Vagina (tissue), 2 donors: ENCODE data around the gene PCSK1N.

ENCODE experiments used
- CTCF ChIP-seq, 3 experiments: fragments of 450-650 bp in 2 of 3; fragments of 200-600 bp in 1 of 3; sonication (generic) in 1 of 3; IDR thresholded peaks; one replicate each; pipeline ENCODE4 v1.5.1; 2017 to 2019; ENCODE audit warnings: antibody characterized with exemption in 3 of 3, mild to moderate bottlenecking in 2 of 3, moderate library complexity in 2 of 3
- POLR2A ChIP-seq, 2 donors: fragments of 450-650 bp; IDR thresholded peaks; one replicate each; pipeline ENCODE4 v1.6.1; 2017; ENCODE audit warnings: antibody characterized with exemption in 2 of 2, mild to moderate bottlenecking in 2 of 2, moderate library complexity in 2 of 2
- POLR2AphosphoS5 ChIP-seq, 2 donors: sonication (generic); formaldehyde crosslinking; IDR thresholded peaks; one replicate each; pipeline ENCODE4 v1.9.0; 2017; ENCODE audit warnings: antibody characterized with exemption in 2 of 2, mild to moderate bottlenecking in 2 of 2, low read depth in 1 of 2; ENCODE audit not compliant: insufficient read depth in 1 of 2

- TF ChIP-seq POLR2A (IDR thresholded peaks at IDR 0.05) (no peak), CTCF (IDR thresholded peaks at IDR 0.05) (no peak), POLR2AphosphoS5 (IDR thresholded peaks at IDR 0.05; ENCODE audit: insufficient read depth in 1 of 2, low read depth in 1 of 2) (no peak)
These were observed 44.9 kb downstream of the PCSK1N start for GRCh38 chrX:48790477-48790876.
